Measurements from ENCODE around the gene FSTL4.

Gene FSTL4

DNA sequence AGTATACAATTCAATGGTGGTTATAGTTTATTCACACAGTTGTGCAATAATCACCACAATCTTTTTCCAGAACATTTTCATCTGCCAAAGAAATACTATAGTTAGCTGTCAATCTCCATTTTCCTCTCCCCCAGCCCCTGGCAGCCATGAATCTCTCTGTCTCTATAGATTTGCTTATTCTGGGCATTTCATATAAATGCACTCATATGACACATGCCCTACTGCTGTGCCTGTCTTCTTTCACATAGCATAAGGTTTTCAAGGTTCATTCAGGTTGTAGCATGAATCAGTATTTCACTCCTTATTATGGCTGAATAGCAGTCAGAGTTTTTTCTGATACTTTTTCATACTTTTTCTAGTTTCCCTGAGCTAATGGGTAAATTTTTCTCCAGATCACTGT, 432.9 kb downstream of the FSTL4 start:
- no peak for DNase-seq (ENCODE audit: low read depth, low spot score)
- H3K4me3 ChIP-seq (ENCODE audit: low read length), result no peak overlapping the region

DNA sequence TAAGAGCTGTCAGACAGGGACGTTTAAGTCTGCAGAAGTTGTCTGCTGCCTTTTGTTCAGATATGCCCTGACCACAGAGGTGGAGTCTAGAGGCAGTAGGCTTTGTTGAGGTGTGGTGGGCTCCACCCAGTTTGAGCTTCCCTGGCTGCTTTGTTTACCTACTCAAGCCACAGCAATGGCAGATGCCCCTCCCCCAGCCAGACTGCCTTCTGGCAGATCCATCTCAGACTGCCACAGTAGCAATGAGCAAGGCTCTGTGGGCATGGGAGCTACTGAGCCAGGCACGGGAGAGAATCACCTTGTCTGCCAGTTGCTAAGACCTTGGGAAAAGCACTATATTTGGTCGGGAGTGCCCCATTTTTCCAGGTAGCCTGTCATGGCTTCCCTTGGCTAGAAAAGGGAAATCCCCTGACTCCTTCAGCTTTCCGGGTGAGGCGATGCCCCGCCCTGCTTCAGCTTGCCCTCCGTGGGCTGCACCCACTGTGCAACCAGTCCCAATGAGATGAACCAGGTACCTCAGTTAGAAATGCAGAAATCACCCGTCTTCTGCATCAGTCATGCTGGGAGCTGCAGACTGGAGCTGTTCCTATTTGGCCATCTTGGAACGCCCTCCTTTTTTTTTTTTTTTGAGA, 441.5 kb downstream of the FSTL4 start:
- DNase-seq (ENCODE audit: low read depth, low spot score), result peak; percentile 88
- peak overlapping the region; percentile 29 for H3K4me3 ChIP-seq (ENCODE audit: low read length)

DNA sequence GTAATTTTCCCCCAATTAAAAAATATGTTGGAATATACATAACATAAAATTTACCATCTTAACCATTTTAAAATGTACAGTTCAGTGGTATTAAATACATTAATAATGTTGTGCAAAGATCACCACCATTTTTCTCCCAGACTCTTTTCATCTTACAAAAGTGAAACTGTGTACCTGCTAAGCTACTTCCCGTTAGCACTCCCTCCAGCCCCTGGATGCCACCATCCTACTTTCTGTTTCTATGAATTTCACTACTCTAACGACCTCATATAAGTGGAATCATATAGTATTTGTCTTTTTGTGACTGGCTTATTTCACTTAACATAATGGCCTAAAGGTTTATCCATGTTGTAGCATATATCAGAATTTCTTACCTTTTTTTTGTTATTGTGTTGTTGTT, 447.6 kb downstream of the FSTL4 start:
- no peak overlapping the region for H3K4me3 ChIP-seq (ENCODE audit: low read length)
- DNase-seq (ENCODE audit: low read depth, low spot score), result no peak

DNA sequence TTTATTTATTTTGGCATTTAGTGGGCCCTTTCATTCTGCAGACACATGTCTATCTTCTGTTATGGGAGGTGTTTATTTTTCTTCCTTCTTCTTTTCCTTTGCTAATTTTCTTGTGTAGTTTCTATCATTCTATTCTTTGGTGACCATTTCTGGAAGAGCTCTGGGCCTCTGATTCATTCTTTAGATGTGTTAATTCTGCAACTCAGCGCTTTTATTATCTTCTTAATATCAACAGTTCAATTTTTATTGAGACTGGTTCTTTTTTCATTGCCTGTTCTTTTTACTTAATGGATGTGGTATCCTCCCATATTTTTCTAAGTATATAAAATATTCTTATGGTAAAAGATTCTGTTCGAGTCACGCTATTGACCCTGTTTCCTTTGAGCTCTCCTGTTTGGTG, 448.5 kb downstream of the FSTL4 start:
- no peak overlapping the region for H3K4me3 ChIP-seq (ENCODE audit: low read length)
- DNase-seq (ENCODE audit: low read depth, low spot score), result no peak

DNA sequence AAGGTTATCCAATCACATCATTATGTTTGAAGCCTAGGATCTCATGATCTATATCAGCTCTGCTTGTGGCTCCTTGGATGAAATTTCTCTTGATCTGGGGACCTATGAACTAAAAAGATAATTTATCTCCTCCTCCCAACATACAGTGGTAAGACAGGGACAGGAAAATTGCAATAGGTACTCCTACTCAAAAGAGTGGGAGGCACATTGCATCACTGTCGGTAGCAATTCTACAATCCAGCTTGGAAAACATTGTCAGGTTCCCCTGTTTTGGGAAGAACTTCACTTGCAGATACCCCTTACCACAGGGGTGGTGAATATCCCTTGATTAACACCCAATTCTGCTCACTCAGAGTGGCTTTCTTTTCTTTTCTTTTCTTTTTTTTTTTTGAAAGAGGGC, 452.8 kb downstream of the FSTL4 start:
- H3K4me3 ChIP-seq (ENCODE audit: low read length), result no peak overlapping the region
- no peak for DNase-seq (ENCODE audit: low read depth, low spot score)

DNA sequence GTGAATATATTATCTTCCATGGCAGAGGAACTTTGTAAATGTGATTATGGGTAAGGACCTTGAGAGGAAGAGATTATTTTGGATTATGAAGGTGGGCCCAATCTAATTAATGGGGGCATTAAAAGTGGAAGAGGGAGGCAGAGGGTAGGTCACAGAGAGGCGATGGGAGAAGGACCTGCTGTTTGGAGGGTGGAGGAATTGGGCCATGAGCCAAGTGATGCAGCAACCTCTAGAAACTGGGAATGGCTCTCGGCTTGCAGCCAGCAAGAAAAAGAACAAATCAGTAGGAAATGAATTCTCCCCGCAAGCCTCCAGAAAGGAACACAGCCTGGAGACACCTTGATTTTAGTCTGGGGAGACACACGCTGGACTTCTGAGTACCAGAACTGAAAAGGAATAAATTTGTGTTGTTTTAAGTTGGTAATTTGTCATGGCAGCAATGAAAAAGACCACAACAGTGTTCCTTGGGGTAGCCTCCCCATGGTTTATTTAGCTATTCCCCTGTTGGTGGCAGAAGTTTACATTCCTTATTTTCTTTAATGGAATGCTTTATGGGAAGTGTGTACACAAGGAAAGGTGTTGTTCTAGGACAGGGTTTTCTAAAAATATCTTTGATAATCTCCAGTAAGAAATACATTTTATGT, 456.9 kb downstream of the FSTL4 start:
- no peak overlapping the region for H3K4me3 ChIP-seq (ENCODE audit: low read length)
- DNase-seq (ENCODE audit: low read depth, low spot score), result no peak

DNA sequence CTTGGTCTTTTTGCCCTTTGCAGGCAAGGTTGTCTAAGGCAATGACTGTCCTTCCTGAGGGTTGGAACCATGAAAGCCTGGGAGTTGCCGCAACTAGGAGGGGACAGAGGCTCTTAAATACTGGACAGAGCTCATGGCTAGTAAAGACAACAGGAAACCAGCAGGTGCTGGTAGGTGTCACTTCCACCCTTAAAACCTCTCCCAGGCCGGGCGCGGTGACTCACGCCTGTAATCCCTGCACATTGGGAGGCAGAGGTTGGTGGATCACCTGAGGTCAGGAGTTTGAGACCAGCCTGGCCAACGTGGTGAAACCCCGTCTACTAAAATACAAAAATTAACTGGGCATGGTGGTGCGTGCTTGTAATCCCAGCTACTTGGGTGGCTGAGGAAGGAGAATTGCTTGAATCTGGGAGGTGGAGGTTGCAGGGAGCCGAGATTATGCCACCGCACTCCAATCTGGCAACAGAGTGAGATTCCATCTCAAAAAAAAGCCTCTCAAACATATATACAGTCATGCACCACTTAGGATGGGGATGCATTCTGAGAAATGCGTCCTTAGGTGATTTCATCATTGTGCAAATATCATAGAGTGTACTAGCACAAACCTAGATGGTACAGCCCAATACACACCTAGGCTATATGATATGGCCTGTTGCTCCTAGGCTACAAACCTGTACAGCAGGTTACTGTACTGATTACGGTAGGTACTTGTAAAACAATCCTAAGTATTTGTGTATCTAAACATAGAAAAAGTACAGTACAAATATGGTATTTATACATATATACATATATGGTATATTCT, 457.9 kb downstream of the FSTL4 start:
- no peak for DNase-seq (ENCODE audit: low read depth, low spot score)

DNA sequence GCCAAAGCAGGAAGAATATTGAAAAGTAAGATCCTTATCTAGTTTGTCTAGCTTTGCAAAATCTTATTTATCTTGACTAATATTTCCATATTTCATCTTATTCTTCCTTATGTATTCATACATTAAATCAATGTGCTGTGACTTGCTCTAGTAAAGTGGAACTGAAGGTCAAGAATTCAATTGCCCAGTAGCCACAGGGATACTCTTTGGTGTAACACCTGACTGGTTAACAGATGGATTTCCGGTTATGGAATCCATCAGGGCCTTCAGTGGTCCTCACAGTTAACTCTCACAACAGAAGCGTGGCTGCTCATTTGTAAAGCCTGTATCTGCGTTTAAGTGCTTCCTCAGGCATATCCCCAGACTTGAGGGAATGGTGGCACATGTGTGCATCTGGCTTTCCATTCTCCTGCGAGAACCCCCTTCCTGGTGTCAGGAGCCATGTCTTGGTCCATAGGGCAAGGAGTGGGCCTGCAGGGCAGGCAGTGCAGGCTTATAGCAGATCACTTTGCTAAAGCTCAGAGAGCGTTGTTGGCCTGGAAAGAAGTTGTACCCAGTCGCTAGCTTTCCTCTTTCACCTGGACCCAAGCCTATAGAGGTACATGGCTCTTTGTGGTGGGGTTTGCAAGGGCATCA, 461.3 kb downstream of the FSTL4 start:
- no peak for DNase-seq (ENCODE audit: low read depth, low spot score)
- H3K4me3 ChIP-seq (ENCODE audit: low read length), result no peak overlapping the region

More for the DNA sequence above, 457.9 kb downstream of the FSTL4 start:
- H3K4me3 ChIP-seq (ENCODE audit: low read length), result no peak overlapping the region

DNA sequence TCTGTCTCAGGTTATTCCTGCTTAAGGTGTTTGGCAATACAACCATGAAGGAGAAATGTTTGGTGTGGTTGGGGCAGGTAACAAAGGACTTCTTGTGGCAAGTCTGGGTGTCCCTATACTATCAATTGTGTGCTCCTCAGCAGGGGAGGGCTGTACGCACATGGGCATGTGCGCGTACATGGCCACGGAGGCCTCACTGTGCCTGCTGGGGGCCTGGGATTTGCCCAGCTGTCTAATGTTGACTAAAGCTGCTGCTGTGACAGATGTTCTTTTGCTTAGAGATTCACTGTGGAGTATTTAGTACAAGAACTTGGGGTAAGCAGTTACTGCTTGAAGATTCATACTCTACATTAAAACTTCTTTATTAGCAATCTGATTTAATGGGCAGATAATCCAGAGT, 463.0 kb downstream of the FSTL4 start:
- no peak for DNase-seq (ENCODE audit: low read depth, low spot score)

DNA sequence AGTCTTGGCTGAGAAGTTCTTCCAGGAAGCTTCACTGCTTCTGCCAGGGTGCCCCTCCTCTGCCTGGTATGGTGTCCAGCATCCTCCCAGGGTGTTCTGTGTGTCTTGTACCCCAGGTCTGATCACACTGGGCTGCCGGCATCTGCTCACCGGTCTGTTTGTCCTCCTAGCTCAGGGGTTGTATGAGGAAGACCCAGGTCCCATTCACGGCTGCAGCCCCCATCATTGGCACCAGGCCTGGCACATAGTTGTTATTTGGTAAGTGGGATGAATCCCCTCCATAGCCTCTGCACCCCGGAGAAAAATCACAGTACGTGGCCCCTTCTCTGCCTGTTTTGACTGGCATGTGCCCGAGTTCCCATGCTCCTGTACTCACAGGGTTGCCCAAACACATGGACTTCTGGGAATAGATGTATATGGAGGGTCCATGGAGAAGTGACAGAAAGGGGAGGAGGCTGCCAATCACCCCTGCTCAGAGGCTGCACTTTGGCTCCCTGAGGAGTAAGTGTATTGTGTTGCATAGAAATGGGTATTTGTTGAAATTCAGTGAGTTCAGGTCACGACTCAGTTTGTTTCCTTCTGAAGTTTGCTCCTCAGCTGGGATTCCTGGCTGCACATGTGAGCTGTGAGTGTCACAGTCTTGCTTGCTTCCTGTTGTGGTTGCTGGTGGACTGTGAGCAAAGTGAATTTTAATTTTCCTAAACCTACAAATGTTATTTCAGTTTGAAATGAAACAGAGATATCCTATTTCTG, 464.4 kb downstream of the FSTL4 start:
- no peak overlapping the region for H3K4me3 ChIP-seq (ENCODE audit: low read length)
- DNase-seq (ENCODE audit: low read depth, low spot score), result peak; percentile 44

More for the DNA sequence above, 463.0 kb downstream of the FSTL4 start:
- H3K4me3 ChIP-seq (ENCODE audit: low read length), result no peak overlapping the region

DNA sequence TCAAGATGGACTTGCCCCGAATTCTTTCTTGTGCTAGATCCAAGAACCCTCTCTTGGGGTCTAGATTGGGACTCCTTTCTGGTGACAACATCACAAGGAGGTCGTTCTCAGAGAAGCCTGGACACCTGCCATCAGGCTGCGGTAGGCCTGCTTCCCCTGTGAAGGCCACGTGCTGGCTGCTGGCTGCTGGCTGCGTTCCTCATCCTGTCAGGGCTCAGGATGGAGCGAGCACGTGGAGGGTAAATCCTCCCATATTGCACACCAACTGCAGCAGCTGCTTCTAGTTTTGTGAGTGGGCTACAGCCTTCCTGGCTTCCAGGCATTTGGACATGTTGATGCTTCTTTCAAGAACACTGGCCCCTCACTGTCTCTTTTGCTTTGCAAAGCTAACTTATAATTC, 464.9 kb downstream of the FSTL4 start:
- peak; percentile 47 for DNase-seq (ENCODE audit: low read depth, low spot score)
- no peak overlapping the region for H3K4me3 ChIP-seq (ENCODE audit: low read length)
